WTC11 (cell line): ENCODE data around the gene TMEM134. TPM values are rescaled to one million over a fixed set of nuclear protein-coding genes. Genes with fewer than 3 reads are reported as not detected.
A peak's percentile ranks its signal among the peaks of the same experiment; 100 is the strongest.
"Not testable (repeated sequence)": the region's sequence is repeated elsewhere in the genome, so short reads cannot be mapped to it uniquely, and the experiment has no call there.

Source experiments
- ATAC-seq: fragments of 200-7000 bp; cut with Tn5 transposase; 2 replicates; pipeline ENCODE4 v1.10.0; 2021; ENCODE audit warnings: mild to moderate bottlenecking, moderate library complexity
- CTCF ChIA-PET: fragments of 300-600 bp; sonication (Branson Sonifier 250); formaldehyde crosslinking; loops from one replicate; lab custom pipeline; 2021; ENCODE audit warnings: antibody characterized with exemption; lab: Charles Lee
- POLR2A ChIA-PET: fragments of 350-600 bp; sonication (Branson Sonifier 250); formaldehyde crosslinking; loops from one replicate; lab custom pipeline; 2021; ENCODE audit warnings: antibody characterized with exemption; lab: Charles Lee
- DNase-seq: peaks from one replicate; pipeline ENCODE4 v3.0.0; 2021; ENCODE audit warnings: low spot score
- H3K27ac Mint-ChIP-seq: 2 replicates; pipeline ENCODE4 v1.8.0; 2021; ENCODE audit warnings: mixed read lengths
- H3K27me3 Mint-ChIP-seq: 2 replicates; pipeline ENCODE4 v1.8.0; 2021; ENCODE audit warnings: low read depth, mild to moderate bottlenecking, moderate library complexity, mixed read lengths
- H3K36me3 Mint-ChIP-seq: 2 replicates; pipeline ENCODE4 v1.8.0; 2021; ENCODE audit warnings: mixed read lengths
- H3K4me1 Mint-ChIP-seq: 2 replicates; pipeline ENCODE4 v1.8.0; 2022; ENCODE audit warnings: mixed read lengths
- H3K4me3 Mint-ChIP-seq: 2 replicates; pipeline ENCODE4 v1.8.0; 2021; ENCODE audit warnings: mild to moderate bottlenecking, moderate library complexity, mixed read lengths
- H3K9me3 Mint-ChIP-seq: 2 replicates; pipeline ENCODE4 v1.8.0; 2021; ENCODE audit warnings: mixed read lengths
- CDX4 ChIP-seq: fragments of 250-450 bp; sonication (Bioruptor Pico); IDR thresholded peaks from 2 replicates; pipeline ENCODE4 v1.9.0; 2021; ENCODE audit warnings: moderate library complexity, mild to moderate bottlenecking, inconsistent platforms, borderline replicate concordance
- CREM ChIP-seq: sonication (generic); formaldehyde crosslinking; IDR thresholded peaks from 2 replicates; pipeline ENCODE4 v1.8.1; 2022; ENCODE audit warnings: mild to moderate bottlenecking, missing genetic modification reagents, moderate library complexity
- E2F1 ChIP-seq: sonication (generic); formaldehyde crosslinking; IDR thresholded peaks from 2 replicates; pipeline ENCODE4 v1.8.0; 2022; ENCODE audit warnings: mild to moderate bottlenecking, missing genetic modification reagents
- ELF4 ChIP-seq: sonication (generic); formaldehyde crosslinking; IDR thresholded peaks from 2 replicates; pipeline ENCODE4 v1.8.1; 2022; ENCODE audit warnings: low read depth, mild to moderate bottlenecking, moderate library complexity, missing genetic modification reagents
- ETV6 ChIP-seq: sonication (generic); formaldehyde crosslinking; IDR thresholded peaks from 2 replicates; pipeline ENCODE4 v1.8.1; 2022; ENCODE audit warnings: mild to moderate bottlenecking, missing genetic modification reagents
- FOXP1 ChIP-seq: sonication (generic); formaldehyde crosslinking; IDR thresholded peaks from 2 replicates; pipeline ENCODE4 v1.8.0; 2022; ENCODE audit warnings: missing genetic modification reagents, mild to moderate bottlenecking, moderate library complexity, borderline replicate concordance
- GRHL2 ChIP-seq: fragments of 250-450 bp; sonication (Bioruptor Pico); IDR thresholded peaks from 2 replicates; pipeline ENCODE4 v1.8.0; 2022; ENCODE audit warnings: mild to moderate bottlenecking, moderate library complexity; ENCODE audit not compliant: insufficient replicate concordance, severe bottlenecking
- MYBL2 ChIP-seq: sonication (generic); formaldehyde crosslinking; IDR thresholded peaks from 2 replicates; pipeline ENCODE4 v1.8.1; 2023; ENCODE audit warnings: mild to moderate bottlenecking, moderate library complexity, missing genetic modification reagents
- NR1H2 ChIP-seq: sonication (generic); formaldehyde crosslinking; IDR thresholded peaks from 2 replicates; pipeline ENCODE4 v1.9.0; 2021; ENCODE audit warnings: mild to moderate bottlenecking, moderate library complexity, missing genetic modification reagents
- SOX15 ChIP-seq: fragments of 250-450 bp; sonication (Bioruptor Pico); IDR thresholded peaks from 2 replicates; pipeline ENCODE4 v1.9.0; 2021; ENCODE audit warnings: mild to moderate bottlenecking
- TEAD4 ChIP-seq: sonication (generic); formaldehyde crosslinking; IDR thresholded peaks from 2 replicates; pipeline ENCODE4 v1.8.0; 2022; ENCODE audit warnings: mild to moderate bottlenecking, missing genetic modification reagents
- ZMAT4 ChIP-seq: fragments of 250-450 bp; sonication (Bioruptor Pico); IDR thresholded peaks from 2 replicates; pipeline ENCODE4 v1.9.0; 2021; ENCODE audit warnings: mild to moderate bottlenecking
- ZNF423 ChIP-seq: fragments of 250-450 bp; sonication (Bioruptor Pico); IDR thresholded peaks from 2 replicates; pipeline ENCODE4 v2.1.2; 2022; ENCODE audit warnings: mild to moderate bottlenecking, moderate library complexity
- total RNA-seq: library from RNA; stranded (reverse); gene quantifications from 3 replicates; pipeline ENCODE4 v1.2.3, GENCODE V29; 2021
- TF ChIP-seq, protein P1 (sequence below): sonication (generic); formaldehyde crosslinking; IDR thresholded peaks from 2 replicates; pipeline ENCODE4 v1.8.1; 2023; ENCODE audit warnings: mild to moderate bottlenecking, missing genetic modification reagents, moderate library complexity
- TF ChIP-seq, protein P2 (sequence below): fragments of 250-450 bp; sonication (Bioruptor Pico); IDR thresholded peaks from 2 replicates; pipeline ENCODE4 v1.9.0; 2021; ENCODE audit warnings: mild to moderate bottlenecking, borderline replicate concordance
- TF ChIP-seq, protein P3 (sequence below): sonication (generic); formaldehyde crosslinking; IDR thresholded peaks from 2 replicates; pipeline ENCODE4 v1.8.0; 2022; ENCODE audit warnings: mild to moderate bottlenecking, missing genetic modification reagents
- TF ChIP-seq, protein P4 (sequence below): sonication (generic); formaldehyde crosslinking; conservative IDR thresholded peaks from 2 replicates; pipeline ENCODE4 v1.8.1; 2023; ENCODE audit warnings: mild to moderate bottlenecking, low read depth, missing genetic modification reagents, moderate library complexity

Gene TMEM134
- total RNA-seq, 1 experiment from 2014 or later = 55.6 TPM

GRCh38 chr11:67486481-67487195, 17.6 kb upstream of the TMEM134 start:
- TF ChIP-seq, protein P1, sequence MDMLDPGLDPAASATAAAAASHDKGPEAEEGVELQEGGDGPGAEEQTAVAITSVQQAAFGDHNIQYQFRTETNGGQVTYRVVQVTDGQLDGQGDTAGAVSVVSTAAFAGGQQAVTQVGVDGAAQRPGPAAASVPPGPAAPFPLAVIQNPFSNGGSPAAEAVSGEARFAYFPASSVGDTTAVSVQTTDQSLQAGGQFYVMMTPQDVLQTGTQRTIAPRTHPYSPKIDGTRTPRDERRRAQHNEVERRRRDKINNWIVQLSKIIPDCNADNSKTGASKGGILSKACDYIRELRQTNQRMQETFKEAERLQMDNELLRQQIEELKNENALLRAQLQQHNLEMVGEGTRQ (CRISPR knock-in tag) = no peak
- TF ChIP-seq GRHL2 (CRISPR knock-in tag) (no peak), TEAD4 (CRISPR knock-in tag) (no peak), ELF4 (CRISPR knock-in tag) (no peak), FOXP1 (CRISPR knock-in tag) (no peak), MYBL2 (CRISPR knock-in tag) (no peak)
- TF ChIP-seq, protein P2, sequence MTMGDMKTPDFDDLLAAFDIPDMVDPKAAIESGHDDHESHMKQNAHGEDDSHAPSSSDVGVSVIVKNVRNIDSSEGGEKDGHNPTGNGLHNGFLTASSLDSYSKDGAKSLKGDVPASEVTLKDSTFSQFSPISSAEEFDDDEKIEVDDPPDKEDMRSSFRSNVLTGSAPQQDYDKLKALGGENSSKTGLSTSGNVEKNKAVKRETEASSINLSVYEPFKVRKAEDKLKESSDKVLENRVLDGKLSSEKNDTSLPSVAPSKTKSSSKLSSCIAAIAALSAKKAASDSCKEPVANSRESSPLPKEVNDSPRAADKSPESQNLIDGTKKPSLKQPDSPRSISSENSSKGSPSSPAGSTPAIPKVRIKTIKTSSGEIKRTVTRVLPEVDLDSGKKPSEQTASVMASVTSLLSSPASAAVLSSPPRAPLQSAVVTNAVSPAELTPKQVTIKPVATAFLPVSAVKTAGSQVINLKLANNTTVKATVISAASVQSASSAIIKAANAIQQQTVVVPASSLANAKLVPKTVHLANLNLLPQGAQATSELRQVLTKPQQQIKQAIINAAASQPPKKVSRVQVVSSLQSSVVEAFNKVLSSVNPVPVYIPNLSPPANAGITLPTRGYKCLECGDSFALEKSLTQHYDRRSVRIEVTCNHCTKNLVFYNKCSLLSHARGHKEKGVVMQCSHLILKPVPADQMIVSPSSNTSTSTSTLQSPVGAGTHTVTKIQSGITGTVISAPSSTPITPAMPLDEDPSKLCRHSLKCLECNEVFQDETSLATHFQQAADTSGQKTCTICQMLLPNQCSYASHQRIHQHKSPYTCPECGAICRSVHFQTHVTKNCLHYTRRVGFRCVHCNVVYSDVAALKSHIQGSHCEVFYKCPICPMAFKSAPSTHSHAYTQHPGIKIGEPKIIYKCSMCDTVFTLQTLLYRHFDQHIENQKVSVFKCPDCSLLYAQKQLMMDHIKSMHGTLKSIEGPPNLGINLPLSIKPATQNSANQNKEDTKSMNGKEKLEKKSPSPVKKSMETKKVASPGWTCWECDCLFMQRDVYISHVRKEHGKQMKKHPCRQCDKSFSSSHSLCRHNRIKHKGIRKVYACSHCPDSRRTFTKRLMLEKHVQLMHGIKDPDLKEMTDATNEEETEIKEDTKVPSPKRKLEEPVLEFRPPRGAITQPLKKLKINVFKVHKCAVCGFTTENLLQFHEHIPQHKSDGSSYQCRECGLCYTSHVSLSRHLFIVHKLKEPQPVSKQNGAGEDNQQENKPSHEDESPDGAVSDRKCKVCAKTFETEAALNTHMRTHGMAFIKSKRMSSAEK = no peak
- H3K4me3 Mint-ChIP-seq = no peak overlapping the region
- peaks cover 26% of the 10 kb centered on the region for H3K27me3 Mint-ChIP-seq
- ChIA-PET POLR2A (no interaction called here), CTCF (interaction anchor here (1.7 kb wide), 1 partner anchor 85 kb away, joined by 3 read pairs; the partner anchor contains the start of gene PPP1CA)
- H3K36me3 Mint-ChIP-seq = peaks cover 10% of the 10 kb centered on the region; the same call in 1 of the 2 replicates
- peaks cover 19% of the 10 kb centered on the region for H3K4me1 Mint-ChIP-seq
- no peak for DNase-seq
- H3K9me3 Mint-ChIP-seq = no peaks in the 10 kb centered on the region
- ATAC-seq = no peak
- H3K27ac Mint-ChIP-seq = no peak overlapping the region

DNA sequence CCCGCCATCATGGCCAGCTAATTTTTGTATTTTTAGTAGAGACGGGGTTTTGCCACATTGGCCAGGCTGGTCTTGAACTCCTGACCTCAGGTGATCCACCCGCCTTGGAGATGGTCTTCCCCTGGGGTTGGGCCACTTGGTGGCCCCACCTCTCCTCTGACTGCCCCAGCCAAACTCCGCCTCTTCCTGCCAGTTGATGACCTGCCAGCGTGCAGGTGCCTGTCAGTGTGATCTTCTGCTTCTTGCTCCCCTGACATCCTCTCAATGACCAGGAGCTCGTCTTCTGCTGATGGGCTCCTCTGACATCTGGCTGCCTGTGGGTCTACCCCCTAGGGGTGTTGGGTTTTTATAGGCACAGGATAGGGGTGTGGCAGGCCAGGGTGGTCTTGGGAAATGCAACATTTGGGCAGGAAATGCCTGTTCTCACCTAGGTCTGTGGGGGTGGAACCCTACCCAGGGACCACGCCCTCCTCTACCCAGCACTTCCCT, 16.9 kb upstream of the TMEM134 start:
- H3K9me3 Mint-ChIP-seq, ATAC-seq, H3K27ac Mint-ChIP-seq, POLR2A ChIA-PET, H3K4me3 Mint-ChIP-seq: not testable (repeated sequence)
- DNase-seq = peak; percentile 58
- Mint-ChIP-seq H3K4me1 (peaks cover 19% of the 10 kb centered on the region), H3K27me3 (peaks cover 33% of the 10 kb centered on the region), H3K36me3 (peaks cover 10% of the 10 kb centered on the region; the same call in 1 of the 2 replicates)
- CTCF ChIA-PET = interaction anchor here (0.5 to 1.7 kb wide), 3 partner anchors 84 to 130 kb away, joined by 3 to 4 read pairs (median 3); partner anchors contain the start of gene PPP1CA

GRCh38 chr11:67484847-67485311, 15.8 kb upstream of the TMEM134 start:
- CTCF ChIA-PET = no interaction called here
- DNase-seq = no peak
- Mint-ChIP-seq H3K27ac (no peak overlapping the region), H3K4me1 (peaks cover 19% of the 10 kb centered on the region), H3K4me3 (no peak overlapping the region; the same call in 1 of the 2 replicates), H3K9me3 (no peaks in the 10 kb centered on the region), H3K27me3 (peaks cover 36% of the 10 kb centered on the region), H3K36me3 (peaks cover 10% of the 10 kb centered on the region; the same call in 1 of the 2 replicates)
- ATAC-seq = no peak
- POLR2A ChIA-PET = interaction anchor here (0.7 kb wide), 1 partner anchor 47 kb away, joined by 3 read pairs; the partner anchor contains the start of gene PTPRCAP
- TF ChIP-seq E2F1 (CRISPR knock-in tag) (no peak), TEAD4 (CRISPR knock-in tag) (no peak), ETV6 (no peak), ZNF423 (no peak), CDX4 (CRISPR knock-in tag) (no peak), CREM (no peak), SOX15 (CRISPR knock-in tag) (no peak), ZMAT4 (CRISPR knock-in tag) (no peak), NR1H2 (no peak)
- TF ChIP-seq, protein P3, sequence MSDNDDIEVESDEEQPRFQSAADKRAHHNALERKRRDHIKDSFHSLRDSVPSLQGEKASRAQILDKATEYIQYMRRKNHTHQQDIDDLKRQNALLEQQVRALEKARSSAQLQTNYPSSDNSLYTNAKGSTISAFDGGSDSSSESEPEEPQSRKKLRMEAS (CRISPR knock-in tag) = no peak
- TF ChIP-seq, protein P4, sequence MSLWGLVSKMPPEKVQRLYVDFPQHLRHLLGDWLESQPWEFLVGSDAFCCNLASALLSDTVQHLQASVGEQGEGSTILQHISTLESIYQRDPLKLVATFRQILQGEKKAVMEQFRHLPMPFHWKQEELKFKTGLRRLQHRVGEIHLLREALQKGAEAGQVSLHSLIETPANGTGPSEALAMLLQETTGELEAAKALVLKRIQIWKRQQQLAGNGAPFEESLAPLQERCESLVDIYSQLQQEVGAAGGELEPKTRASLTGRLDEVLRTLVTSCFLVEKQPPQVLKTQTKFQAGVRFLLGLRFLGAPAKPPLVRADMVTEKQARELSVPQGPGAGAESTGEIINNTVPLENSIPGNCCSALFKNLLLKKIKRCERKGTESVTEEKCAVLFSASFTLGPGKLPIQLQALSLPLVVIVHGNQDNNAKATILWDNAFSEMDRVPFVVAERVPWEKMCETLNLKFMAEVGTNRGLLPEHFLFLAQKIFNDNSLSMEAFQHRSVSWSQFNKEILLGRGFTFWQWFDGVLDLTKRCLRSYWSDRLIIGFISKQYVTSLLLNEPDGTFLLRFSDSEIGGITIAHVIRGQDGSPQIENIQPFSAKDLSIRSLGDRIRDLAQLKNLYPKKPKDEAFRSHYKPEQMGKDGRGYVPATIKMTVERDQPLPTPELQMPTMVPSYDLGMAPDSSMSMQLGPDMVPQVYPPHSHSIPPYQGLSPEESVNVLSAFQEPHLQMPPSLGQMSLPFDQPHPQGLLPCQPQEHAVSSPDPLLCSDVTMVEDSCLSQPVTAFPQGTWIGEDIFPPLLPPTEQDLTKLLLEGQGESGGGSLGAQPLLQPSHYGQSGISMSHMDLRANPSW (CRISPR knock-in tag) = no peak
